Measurements from ENCODE around the gene GPER1.

- TF ChIP-seq CTCF (conservative IDR thresholded peaks at IDR 0.05; ENCODE audit: low read depth, low read length) (no peak), EZH2phosphoT487 (IDR thresholded peaks at IDR 0.05; ENCODE audit: borderline replicate concordance, low read length) (no peak)
Measured at GRCh38 chr7:1058821-1059199, 29.1 kb upstream of the GPER1 start.

All from PC-3 (cell line).